Activated CD4-positive, alpha-beta T cell treated with anti-CD3 and anti-CD28 coated beads, Interleukin-2, amount 10 ng/mL, durations not matched to agents 7 days and 5 days (primary cell): ENCODE results near the gene LRIF1. TPM values are rescaled to one million over a fixed set of nuclear protein-coding genes. Genes with fewer than 3 reads are reported as not detected.
A peak's percentile ranks its signal among the peaks of the same experiment; 100 is the strongest.

Experiments used
- CTCF ChIA-PET: fragments of 350-600 bp; sonication (Branson Sonifier 250); formaldehyde crosslinking; loops from one replicate; lab custom pipeline; 2021; ENCODE audit warnings: antibody characterized with exemption; lab: Charles Lee
- POLR2A ChIA-PET: fragments of 350-600 bp; sonication (Branson Sonifier 250); formaldehyde crosslinking; loops from one replicate; lab custom pipeline; 2021; ENCODE audit warnings: antibody characterized with exemption; lab: Charles Lee
- DNase-seq: peaks from one replicate; pipeline ENCODE4 v3.0.0-alpha.2; 2020
- H3K27ac Mint-ChIP-seq: one replicate; pipeline ENCODE4 v1.8.0; 2021; ENCODE audit warnings: mild to moderate bottlenecking, moderate library complexity, mixed read lengths
- H3K27me3 Mint-ChIP-seq: one replicate; pipeline ENCODE4 v1.8.0; 2021; ENCODE audit warnings: mixed read lengths
- H3K36me3 Mint-ChIP-seq: one replicate; pipeline ENCODE4 v1.8.0; 2021; ENCODE audit warnings: low read depth, mixed read lengths
- H3K4me1 Mint-ChIP-seq: one replicate; pipeline ENCODE4 v1.8.0; 2021; ENCODE audit warnings: mixed read lengths
- H3K4me3 Mint-ChIP-seq: one replicate; pipeline ENCODE4 v1.8.0; 2021; ENCODE audit warnings: mild to moderate bottlenecking, moderate library complexity, mixed read lengths
- H3K9me3 Mint-ChIP-seq: one replicate; pipeline ENCODE4 v1.8.0; 2021; ENCODE audit warnings: mixed read lengths
- total RNA-seq, 2 experiments: library from RNA; stranded (reverse); gene quantifications; one replicate each; pipeline ENCODE4 v1.2.3, GENCODE V29; 2021

The LRIF1 gene
- total RNA-seq, 2 experiments from 2014 or later = 18.3 to 21.0 TPM

- peaks cover 7% of the 10 kb centered on the region for H3K4me1 Mint-ChIP-seq
- no peaks in the 10 kb centered on the region for H3K27me3 Mint-ChIP-seq
- ChIA-PET POLR2A (interaction anchor here (0.5 to 1.5 kb wide), 2 partner anchors 18 to 60 kb away, joined by 5 to 8 read pairs; partner anchors contain the start of gene LRIF1), CTCF (interaction anchor here (0.6 to 1.7 kb wide), 4 partner anchors 7 to 175 kb away, joined by 3 to 6 read pairs (median 5); no protein-coding TSS in a partner anchor)
- peaks cover 74% of the 10 kb centered on the region for H3K36me3 Mint-ChIP-seq
- H3K27ac Mint-ChIP-seq = no peak overlapping the region
- peaks cover 23% of the 10 kb centered on the region for H3K9me3 Mint-ChIP-seq
- H3K4me3 Mint-ChIP-seq = no peak overlapping the region
- no peak for DNase-seq
These were observed 59.7 kb downstream of the LRIF1 start for GRCh38 chr1:110903853-110904500.

DNA sequence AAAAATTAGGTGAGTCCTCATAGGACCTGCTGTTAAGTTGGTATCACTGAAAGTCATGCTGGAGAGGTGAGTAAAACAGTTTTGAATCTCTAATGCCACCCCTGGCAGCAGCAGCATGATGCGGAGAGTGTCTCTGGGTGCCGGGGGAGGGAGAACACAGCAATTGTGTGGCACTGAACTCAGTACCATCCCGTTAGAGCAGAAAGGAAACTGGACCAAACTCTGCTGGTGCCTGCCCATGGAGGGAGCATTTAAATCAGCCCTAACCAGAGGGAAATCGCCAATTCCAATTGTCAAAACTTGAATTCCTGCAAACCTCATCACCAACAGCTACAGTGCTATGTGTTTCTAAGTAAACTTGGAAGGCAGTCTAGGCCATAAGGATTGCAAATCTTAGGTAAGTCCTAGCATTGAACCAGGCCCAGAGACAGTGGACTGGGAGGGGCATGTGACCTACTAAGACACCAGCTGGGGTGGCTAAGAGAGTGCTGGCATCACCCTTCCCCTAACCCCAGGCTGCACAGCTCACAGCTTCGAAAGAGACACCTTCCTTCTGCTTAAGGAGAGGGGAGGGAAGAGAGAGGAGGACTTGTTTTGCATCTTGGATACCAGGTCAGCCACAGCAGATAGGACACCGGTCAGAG is 60.8 kb downstream of the LRIF1 start:
- POLR2A ChIA-PET = no interaction called here

GRCh38 chr1:110899458-110899843 is 64.3 kb downstream of the LRIF1 start:
- Mint-ChIP-seq H3K4me3 (no peak overlapping the region), H3K27ac (peak overlapping the region; percentile 65), H3K4me1 (peaks cover 50% of the 10 kb centered on the region), H3K36me3 (peaks cover 93% of the 10 kb centered on the region), H3K9me3 (peaks cover 6% of the 10 kb centered on the region), H3K27me3 (no peaks in the 10 kb centered on the region)
- ChIA-PET POLR2A (no interaction called here), CTCF (interaction anchor here (0.6 kb wide), 1 partner anchor 42 kb away, joined by 3 read pairs; no protein-coding TSS in a partner anchor)
- no peak for DNase-seq

More for the DNA sequence above, 60.8 kb downstream of the LRIF1 start:
- Mint-ChIP-seq H3K4me3 (no peak overlapping the region), H3K9me3 (peaks cover 17% of the 10 kb centered on the region), H3K27me3 (no peaks in the 10 kb centered on the region), H3K4me1 (peaks cover 16% of the 10 kb centered on the region), H3K36me3 (peaks cover 78% of the 10 kb centered on the region), H3K27ac (no peak overlapping the region)
- no peak for DNase-seq
- CTCF ChIA-PET = interaction anchor here (1.7 kb wide), 1 partner anchor 10 kb away, joined by 5 read pairs; no protein-coding TSS in a partner anchor

- H3K9me3 Mint-ChIP-seq = peaks cover 6% of the 10 kb centered on the region
- ChIA-PET POLR2A (no interaction called here), CTCF (interaction anchor here (0.6 kb wide), 1 partner anchor 42 kb away, joined by 3 read pairs; no protein-coding TSS in a partner anchor)
- H3K27ac Mint-ChIP-seq = peak overlapping the region; percentile 65
- peaks cover 95% of the 10 kb centered on the region for H3K36me3 Mint-ChIP-seq
- no peaks in the 10 kb centered on the region for H3K27me3 Mint-ChIP-seq
- H3K4me1 Mint-ChIP-seq = peaks cover 55% of the 10 kb centered on the region
- no peak overlapping the region for H3K4me3 Mint-ChIP-seq
- DNase-seq = no peak
These were observed 64.8 kb downstream of the LRIF1 start for GRCh38 chr1:110898734-110899457.

- CTCF ChIA-PET = interaction anchor here (1.0 kb wide), 1 partner anchor 65 kb away, joined by 3 read pairs; no protein-coding TSS in a partner anchor
- peaks cover 95% of the 10 kb centered on the region for H3K36me3 Mint-ChIP-seq
- peaks cover 6% of the 10 kb centered on the region for H3K9me3 Mint-ChIP-seq
- no peaks in the 10 kb centered on the region for H3K27me3 Mint-ChIP-seq
- peaks cover 68% of the 10 kb centered on the region for H3K4me1 Mint-ChIP-seq
- H3K4me3 Mint-ChIP-seq = no peak overlapping the region
- no peak for DNase-seq
- POLR2A ChIA-PET = no interaction called here
- H3K27ac Mint-ChIP-seq = no peak overlapping the region
These were observed 66.0 kb downstream of the LRIF1 start for GRCh38 chr1:110897681-110898080.

Other genes with a start within 250 kb of the LRIF1 start
- gene CD53, start 90.8 kb downstream of the LRIF1 start, total RNA-seq = 100 to 1,000 TPM; 530 to 557 TPM
- 10 to 100 TPM; 29.3 to 37.0 TPM for gene DRAM2, start 176.2 kb upstream of the LRIF1 start, total RNA-seq
- gene CEPT1, start 176.3 kb upstream of the LRIF1 start, total RNA-seq = 10 to 100 TPM; 42.1 to 50.2 TPM
- gene DENND2D, start 236.7 kb upstream of the LRIF1 start, total RNA-seq = 100 to 1,000 TPM; 329 to 349 TPM